Measurements from ENCODE around the gene KDM4C.

Gene KDM4C

DNA sequence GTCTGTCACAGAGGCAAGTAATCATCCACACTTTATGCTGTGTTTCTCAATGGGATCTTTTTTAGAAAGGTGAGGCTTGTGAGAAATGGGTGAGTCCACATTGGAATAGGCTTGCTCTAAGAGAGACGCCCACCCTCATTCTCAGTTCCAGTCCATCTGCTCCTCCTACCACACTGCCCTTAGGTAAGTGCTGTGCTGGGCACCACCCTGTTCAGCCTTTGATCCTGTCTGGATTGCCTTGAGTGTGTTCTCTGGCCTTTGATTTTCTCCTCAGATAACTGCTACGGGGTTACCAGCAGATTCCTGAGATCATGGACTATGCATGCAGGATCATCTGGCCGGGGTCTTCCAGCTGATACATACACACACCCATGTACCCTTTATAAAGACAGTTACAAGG lies 328.6 kb downstream of the KDM4C start:
- DNase-seq (ENCODE audit: low read depth): no peak
- TF ChIP-seq, protein P1, sequence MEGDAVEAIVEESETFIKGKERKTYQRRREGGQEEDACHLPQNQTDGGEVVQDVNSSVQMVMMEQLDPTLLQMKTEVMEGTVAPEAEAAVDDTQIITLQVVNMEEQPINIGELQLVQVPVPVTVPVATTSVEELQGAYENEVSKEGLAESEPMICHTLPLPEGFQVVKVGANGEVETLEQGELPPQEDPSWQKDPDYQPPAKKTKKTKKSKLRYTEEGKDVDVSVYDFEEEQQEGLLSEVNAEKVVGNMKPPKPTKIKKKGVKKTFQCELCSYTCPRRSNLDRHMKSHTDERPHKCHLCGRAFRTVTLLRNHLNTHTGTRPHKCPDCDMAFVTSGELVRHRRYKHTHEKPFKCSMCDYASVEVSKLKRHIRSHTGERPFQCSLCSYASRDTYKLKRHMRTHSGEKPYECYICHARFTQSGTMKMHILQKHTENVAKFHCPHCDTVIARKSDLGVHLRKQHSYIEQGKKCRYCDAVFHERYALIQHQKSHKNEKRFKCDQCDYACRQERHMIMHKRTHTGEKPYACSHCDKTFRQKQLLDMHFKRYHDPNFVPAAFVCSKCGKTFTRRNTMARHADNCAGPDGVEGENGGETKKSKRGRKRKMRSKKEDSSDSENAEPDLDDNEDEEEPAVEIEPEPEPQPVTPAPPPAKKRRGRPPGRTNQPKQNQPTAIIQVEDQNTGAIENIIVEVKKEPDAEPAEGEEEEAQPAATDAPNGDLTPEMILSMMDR (conservative IDR thresholded peaks at IDR 0.05; ENCODE audit: low read depth, low read length): no peak
- no peak overlapping the region for H3K4me3 ChIP-seq (ENCODE audit: low read length)

DNA sequence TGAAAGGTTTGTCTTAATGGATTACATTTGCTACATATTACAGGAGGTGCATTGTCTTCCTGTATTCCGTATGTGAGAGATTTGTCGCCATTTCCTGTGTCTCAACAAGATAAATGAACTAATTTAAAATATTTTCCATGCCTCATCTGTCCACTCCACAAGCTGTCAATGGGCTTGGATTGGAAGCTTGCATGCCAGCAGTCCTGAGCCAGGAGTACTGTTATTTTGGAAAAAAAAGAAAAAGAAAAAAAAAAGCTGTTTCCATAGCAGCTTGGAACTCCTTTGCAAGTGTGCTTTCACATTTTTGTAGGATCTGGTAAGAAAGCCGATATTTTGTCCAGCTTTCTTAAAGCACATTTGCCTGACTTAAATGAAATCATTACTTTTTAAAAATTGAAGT lies 330.8 kb downstream of the KDM4C start:
- no peak overlapping the region for H3K4me3 ChIP-seq (ENCODE audit: low read length)
- DNase-seq (ENCODE audit: low read depth): no peak
- TF ChIP-seq, protein P1 (conservative IDR thresholded peaks at IDR 0.05; ENCODE audit: low read depth, low read length): no peak

DNA sequence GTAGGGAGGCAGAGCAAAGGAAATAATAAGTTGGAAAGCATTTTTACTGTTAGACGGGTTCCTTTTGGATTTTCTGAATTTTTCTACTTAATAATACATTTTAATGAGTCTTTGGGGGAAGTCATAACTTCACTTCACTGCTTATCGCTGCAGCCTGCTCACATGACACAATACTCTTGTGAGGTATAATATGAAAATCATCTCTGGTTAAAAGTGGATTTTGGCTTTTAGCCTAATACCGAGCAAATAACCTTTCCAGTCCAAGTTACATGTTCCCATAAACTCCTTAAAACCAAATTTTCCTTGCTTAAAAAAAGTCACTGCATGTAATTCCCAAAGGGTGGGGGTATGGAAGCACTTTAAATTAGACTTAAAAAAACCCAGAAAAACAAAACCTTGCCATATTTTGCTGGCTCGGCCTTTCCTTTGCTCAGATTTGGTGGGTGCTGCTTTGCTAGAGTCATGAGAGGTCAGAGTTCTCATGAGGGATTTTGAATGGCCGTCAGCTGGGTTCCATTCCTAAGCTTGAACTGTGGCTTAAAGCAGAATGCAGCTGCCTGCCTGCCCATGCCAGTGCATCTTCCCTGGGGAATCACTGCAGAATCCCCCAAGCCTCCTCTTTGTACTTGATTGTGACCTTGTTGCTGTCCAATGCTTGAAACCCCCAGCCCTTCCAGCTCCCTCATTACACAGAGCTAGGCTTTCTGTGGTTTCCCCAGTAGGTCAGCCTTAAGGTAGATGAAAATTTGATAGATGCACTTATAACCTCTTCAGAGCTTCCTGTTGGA lies 331.8 kb downstream of the KDM4C start:
- H3K4me3 ChIP-seq (ENCODE audit: low read length): no peak overlapping the region
- peak; percentile 46 for DNase-seq (ENCODE audit: low read depth)
- TF ChIP-seq, protein P1 (conservative IDR thresholded peaks at IDR 0.05; ENCODE audit: low read depth, low read length): no peak

DNA sequence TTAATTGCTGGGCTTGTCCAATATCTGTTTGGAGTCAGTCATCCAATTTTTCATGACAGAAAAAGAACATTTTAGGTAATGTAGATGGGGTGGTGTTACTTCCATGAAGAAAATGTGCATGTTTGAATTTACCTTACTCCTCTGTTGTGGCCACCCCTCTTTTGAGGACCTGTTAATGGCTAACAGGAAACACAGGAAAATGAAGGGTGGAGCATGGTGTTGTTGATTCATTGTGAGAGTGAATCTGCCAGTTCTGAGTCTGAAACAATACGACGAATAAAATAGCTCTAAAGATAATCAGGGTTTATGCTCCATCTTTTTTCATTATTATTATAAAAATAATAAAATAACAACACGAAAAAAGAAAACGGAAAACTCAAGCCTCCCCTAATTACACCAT lies 335.3 kb downstream of the KDM4C start:
- TF ChIP-seq, protein P1 (conservative IDR thresholded peaks at IDR 0.05; ENCODE audit: low read depth, low read length): no peak
- no peak overlapping the region for H3K4me3 ChIP-seq (ENCODE audit: low read length)
- DNase-seq (ENCODE audit: low read depth): no peak

DNA sequence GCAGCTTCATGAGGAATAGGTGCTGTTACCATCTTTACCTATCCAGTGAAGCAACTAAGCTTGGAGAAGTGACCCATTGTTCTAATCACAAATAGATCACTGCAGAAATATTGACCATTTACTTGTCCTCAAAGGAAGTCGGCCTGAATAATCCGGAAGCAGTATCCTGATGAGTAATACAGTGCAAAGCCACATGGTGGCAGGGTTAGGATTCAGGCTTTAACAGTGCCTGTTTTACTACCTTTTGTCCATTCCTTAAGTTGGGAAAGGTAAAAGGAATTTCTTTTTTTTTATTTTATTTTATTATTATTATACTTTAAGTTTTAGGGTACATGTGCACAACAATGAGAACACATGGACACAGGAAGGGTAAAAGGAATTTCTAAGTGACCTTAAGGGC lies 336.3 kb downstream of the KDM4C start:
- no peak overlapping the region for H3K4me3 ChIP-seq (ENCODE audit: low read length)
- DNase-seq (ENCODE audit: low read depth): no peak
- TF ChIP-seq, protein P1 (conservative IDR thresholded peaks at IDR 0.05; ENCODE audit: low read depth, low read length): peak; percentile 67

DNA sequence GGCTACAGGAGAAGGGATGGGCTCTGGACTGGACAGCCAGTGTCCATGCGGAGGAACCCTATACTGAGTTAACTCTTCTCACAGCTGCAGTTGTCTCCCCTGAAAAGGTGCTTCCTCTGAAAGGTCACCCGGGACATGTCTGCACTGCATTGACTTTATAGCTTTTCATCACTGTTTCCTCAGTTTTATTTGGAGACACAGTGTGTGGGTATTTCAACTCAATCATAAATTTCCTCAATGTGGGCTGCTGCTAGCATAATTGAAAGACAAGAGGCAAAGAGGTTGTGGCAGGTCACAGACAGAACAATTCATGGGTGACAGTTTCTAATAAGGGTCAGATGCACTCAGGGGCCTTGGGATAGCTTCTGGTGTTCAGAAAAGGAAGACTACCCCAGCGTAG lies 336.8 kb downstream of the KDM4C start:
- no peak for DNase-seq (ENCODE audit: low read depth)
- no peak overlapping the region for H3K4me3 ChIP-seq (ENCODE audit: low read length)
- TF ChIP-seq, protein P1 (conservative IDR thresholded peaks at IDR 0.05; ENCODE audit: low read depth, low read length): no peak

DNA sequence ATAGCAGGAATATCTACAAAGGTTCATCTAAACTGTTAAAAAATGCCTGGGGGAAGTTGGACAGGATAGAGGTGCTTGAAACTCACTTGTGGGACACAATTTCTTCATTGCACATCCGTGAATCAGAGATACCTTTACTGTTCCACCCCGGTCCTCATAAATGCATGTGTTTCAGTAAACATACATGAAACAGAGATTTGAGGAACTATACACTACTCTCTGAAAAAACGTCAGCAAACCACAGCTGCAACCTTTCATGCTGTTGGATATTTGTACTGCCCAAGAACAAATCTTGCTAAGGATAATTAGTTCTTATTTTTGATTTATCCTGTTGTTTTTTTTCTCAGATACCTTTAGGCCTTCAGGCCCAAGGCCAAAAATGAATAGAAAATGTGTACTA lies 337.3 kb downstream of the KDM4C start:
- TF ChIP-seq, protein P1 (conservative IDR thresholded peaks at IDR 0.05; ENCODE audit: low read depth, low read length): no peak
- no peak for DNase-seq (ENCODE audit: low read depth)
- no peak overlapping the region for H3K4me3 ChIP-seq (ENCODE audit: low read length)
